ENCODE measurements around the gene EPHA3. TPM values are rescaled to one million over a fixed set of nuclear protein-coding genes. Genes with fewer than 3 reads are reported as not detected.

EPHA3 gene
- total and polyA plus RNA-seq, 2 of the 4 experiments (the other 2 are of a cell fraction), result 0.10 to 0.18 TPM

DNA sequence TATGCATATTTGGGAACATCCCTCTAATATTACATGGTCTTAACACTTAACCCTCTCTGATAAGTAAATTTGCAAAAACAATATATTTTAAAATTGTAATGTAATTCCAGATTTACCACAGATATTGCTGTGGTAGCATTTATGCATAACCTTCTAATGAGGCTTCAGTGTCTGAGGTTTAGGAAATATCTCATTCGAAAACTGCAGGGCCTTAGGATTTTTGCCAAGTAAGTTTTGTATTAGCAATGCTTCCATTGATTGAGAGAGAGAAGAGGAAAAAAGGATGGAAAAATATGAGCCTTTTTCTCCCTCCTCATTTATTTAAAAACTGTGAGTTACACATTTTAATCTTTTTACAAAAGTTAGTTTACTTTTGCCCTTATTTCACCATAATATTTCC is 294.6 kb downstream of the EPHA3 start:
- Histone ChIP-seq H4K91ac (ENCODE audit: insufficient read depth, low read depth, low read length) (no peak overlapping the region), H3K18ac (ENCODE audit: low read depth, low read length) (no peak overlapping the region), H3K4me3 (ENCODE audit: insufficient read depth, low read depth, low read length) (no peak overlapping the region), H3K14ac (replicated peaks; ENCODE audit: low read depth, low read length) (no peak overlapping the region), H3K4ac (ENCODE audit: low read depth, low read length) (no peak overlapping the region), H3K4me1 (ENCODE audit: control insufficient read depth, insufficient read depth, low read length) (no peaks in the 10 kb centered on the region), H2AK5ac (ENCODE audit: low read depth, low read length) (no peak overlapping the region), H3K23ac (ENCODE audit: low read depth, low read length) (no peak overlapping the region), H4K5ac (ENCODE audit: low read depth, low read length) (no peak overlapping the region), H3K9ac (ENCODE audit: low read depth, low read length) (no peak overlapping the region), H2BK15ac (ENCODE audit: low read depth, low read length) (no peak overlapping the region), H2BK5ac (ENCODE audit: low read depth, low read length, poor library complexity, severe bottlenecking) (no peak overlapping the region), H3K9me3 (ENCODE audit: control insufficient read depth, insufficient read depth, low read length) (no peaks in the 10 kb centered on the region), H3K27ac (ENCODE audit: insufficient read depth, low read length) (no peak overlapping the region), H2AK9ac (replicated peaks; ENCODE audit: low read depth, low read length, poor library complexity) (no peak overlapping the region), H3K9me1 (ENCODE audit: insufficient read depth, low read length) (no peaks in the 10 kb centered on the region), H4K8ac (ENCODE audit: low read depth in 2 of 2, low read length in 2 of 2) (no peak overlapping the region), H3K79me1 (ENCODE audit: low read depth in 1 of 2, low read length in 2 of 2) (no peaks in the 10 kb centered on the region), H2BK120ac (ENCODE audit: low read depth, low read length) (no peak overlapping the region), H4K20me1 (ENCODE audit: insufficient read depth, low read length) (no peaks in the 10 kb centered on the region), H2AFZ (replicated peaks; ENCODE audit: low read length, poor library complexity) (no peak overlapping the region), H3K27me3 (ENCODE audit: control insufficient read depth, insufficient read depth, low read length) (no peaks in the 10 kb centered on the region), H2BK20ac (ENCODE audit: low read depth, low read length) (no peak overlapping the region), H3K4me2 (ENCODE audit: low read depth, low read length) (no peak overlapping the region), H3K36me3 (ENCODE audit: control insufficient read depth, insufficient read depth, low read length) (no peaks in the 10 kb centered on the region), H3K56ac (ENCODE audit: extremely low read depth, insufficient read depth, low read length) (no peak overlapping the region)
- WGBS, 2 experiments (ENCODE audit: extremely low coverage in 2 of 2, insufficient read length in 1 of 2), result no CpG with 5 or more reads among the region's 1 CpG
- CTCF ChIA-PET, result no interaction called here
- intact Hi-C loops (cut with micrococcal nuclease) (loop anchor here (10.0 kb wide), 1 partner anchor 453 kb away; no protein-coding TSS in a partner anchor), in situ Hi-C loops (cut with MboI; ENCODE audit: low sequenced_read_pairs) (no loop called here), dilution Hi-C loops (cut with HindIII; ENCODE audit: low sequenced_read_pairs, unreplicated experiment) (no loop called here)
- POLR2A ChIA-PET (ENCODE audit: unreplicated experiment), result no interaction called here
- no TSS peak for BruUV-seq (replicated peaks)
- no peak for ATAC-seq (ENCODE audit: low read depth)
- DNase-seq, result no peak
- TF ChIP-seq, protein P1, sequence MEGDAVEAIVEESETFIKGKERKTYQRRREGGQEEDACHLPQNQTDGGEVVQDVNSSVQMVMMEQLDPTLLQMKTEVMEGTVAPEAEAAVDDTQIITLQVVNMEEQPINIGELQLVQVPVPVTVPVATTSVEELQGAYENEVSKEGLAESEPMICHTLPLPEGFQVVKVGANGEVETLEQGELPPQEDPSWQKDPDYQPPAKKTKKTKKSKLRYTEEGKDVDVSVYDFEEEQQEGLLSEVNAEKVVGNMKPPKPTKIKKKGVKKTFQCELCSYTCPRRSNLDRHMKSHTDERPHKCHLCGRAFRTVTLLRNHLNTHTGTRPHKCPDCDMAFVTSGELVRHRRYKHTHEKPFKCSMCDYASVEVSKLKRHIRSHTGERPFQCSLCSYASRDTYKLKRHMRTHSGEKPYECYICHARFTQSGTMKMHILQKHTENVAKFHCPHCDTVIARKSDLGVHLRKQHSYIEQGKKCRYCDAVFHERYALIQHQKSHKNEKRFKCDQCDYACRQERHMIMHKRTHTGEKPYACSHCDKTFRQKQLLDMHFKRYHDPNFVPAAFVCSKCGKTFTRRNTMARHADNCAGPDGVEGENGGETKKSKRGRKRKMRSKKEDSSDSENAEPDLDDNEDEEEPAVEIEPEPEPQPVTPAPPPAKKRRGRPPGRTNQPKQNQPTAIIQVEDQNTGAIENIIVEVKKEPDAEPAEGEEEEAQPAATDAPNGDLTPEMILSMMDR (conservative IDR thresholded peaks at IDR 0.05; ENCODE audit: low read depth, low read length), result no peak
- 0 out of 2 replicates have a peak, but pooled peaks have one; percentile 4 for TF ChIP-seq MAFK (IDR thresholded peaks at IDR 0.05; ENCODE audit: low read depth, low read length)
